AG04450 (cell line): ENCODE results near the gene KIAA1671. TPM values are rescaled to one million over a fixed set of nuclear protein-coding genes. Genes with fewer than 3 reads are reported as not detected.

Source experiments
- CTCF ChIA-PET: fragments of 300-600, 350-600 bp; formaldehyde crosslinking; extraction: SDS; loops from one replicate; lab custom pipeline; 2022; ENCODE audit warnings: antibody characterized with exemption, inconsistent platforms; lab: Charles Lee
- POLR2A ChIA-PET: fragments of 350-600 bp; formaldehyde crosslinking; extraction: SDS; loops from one replicate; lab custom pipeline; 2021; ENCODE audit warnings: antibody characterized with exemption, inconsistent platforms; lab: Yijun Ruan, JAX
- DNase-seq: peaks from one replicate; pipeline ENCODE4 v3.0.0-alpha.2; 2011; ENCODE audit warnings: low read depth, low spot score
- H3K27ac ChIP-seq: one replicate; pipeline ENCODE4 v1.5.1; 2012; ENCODE audit warnings: low read depth, low read length, control low read depth
- H3K27me3 ChIP-seq: one replicate; pipeline ENCODE4 v1.6.0; 2012; ENCODE audit warnings: low read length; ENCODE audit not compliant: control insufficient read depth, insufficient read depth
- H3K4me3 ChIP-seq: 2 replicates; pipeline ENCODE4 v1.5.1; 2011; ENCODE audit warnings: mild to moderate bottlenecking, low read depth, low read length, control low read depth
- H3K9me3 ChIP-seq: 2 replicates; pipeline ENCODE4 v1.5.1; 2012; ENCODE audit warnings: low read length; ENCODE audit not compliant: control insufficient read depth, insufficient read depth
- CTCF ChIP-seq: IDR thresholded peaks from 2 replicates; pipeline ENCODE4 v1.5.1; 2011; ENCODE audit warnings: low read depth, low read length, control low read depth, inconsistent platforms
- polyA plus RNA-seq: library from polyadenylated mRNA; depleted of rRNA; stranded (reverse); fragments of >200 nt; gene quantifications from 2 replicates; pipeline ENCODE4 v1.2.3, GENCODE V29; 2011

KIAA1671 gene
- polyA plus RNA-seq, 1 experiment = 0.02 TPM

- H3K27ac ChIP-seq = no peak overlapping the region
- H3K4me3 ChIP-seq = no peak overlapping the region
- no peak for TF ChIP-seq CTCF
- H3K9me3 ChIP-seq = no peaks in the 10 kb centered on the region
- no peaks in the 10 kb centered on the region for H3K27me3 ChIP-seq
- DNase-seq = no peak
- CTCF ChIA-PET = no interaction called here
- POLR2A ChIA-PET = interaction anchor here (0.7 kb wide), 1 partner anchor 18 kb away, joined by 4 read pairs; no protein-coding TSS in a partner anchor
These were observed 23.4 kb downstream of the KIAA1671 start for GRCh38 chr22:24975813-24976341.

- H3K4me3 ChIP-seq = no peak overlapping the region
- no peak overlapping the region for H3K27ac ChIP-seq
- no peak for TF ChIP-seq CTCF
- ChIA-PET CTCF (no interaction called here), POLR2A (no interaction called here)
- no peaks in the 10 kb centered on the region for H3K27me3 ChIP-seq
- no peaks in the 10 kb centered on the region for H3K9me3 ChIP-seq
- DNase-seq = no peak
These were observed 24.1 kb downstream of the KIAA1671 start for GRCh38 chr22:24976442-24977218.

- Histone ChIP-seq H3K27ac (no peak overlapping the region), H3K4me3 (no peak overlapping the region), H3K27me3 (no peaks in the 10 kb centered on the region), H3K9me3 (no peaks in the 10 kb centered on the region)
- ChIA-PET CTCF (no interaction called here), POLR2A (no interaction called here)
- no peak for DNase-seq
- TF ChIP-seq CTCF = no peak
These were observed 25.1 kb downstream of the KIAA1671 start for GRCh38 chr22:24977370-24978221.

GRCh38 chr22:24978308-24978707, 25.8 kb downstream of the KIAA1671 start:
- no peaks in the 10 kb centered on the region for H3K27me3 ChIP-seq
- POLR2A ChIA-PET = no interaction called here
- TF ChIP-seq CTCF = no peak
- H3K27ac ChIP-seq = no peak overlapping the region
- no peaks in the 10 kb centered on the region for H3K9me3 ChIP-seq
- CTCF ChIA-PET = no interaction called here
- no peak for DNase-seq
- H3K4me3 ChIP-seq = no peak overlapping the region
